ENCODE data around the gene HLA-DMA.
"Not testable (repeated sequence)": the region's sequence is repeated elsewhere in the genome, so short reads cannot be mapped to it uniquely, and the experiment has no call there.

HLA-DMA gene

GRCh38 chr6:32954986-32955802 is 2.3 kb upstream of the HLA-DMA start:
- no peak for DNase-seq

GRCh38 chr6:32954267-32954666 is 1.4 kb upstream of the HLA-DMA start:
- no peak for DNase-seq

GRCh38 chr6:32953775-32954174 is 878 bp upstream of the HLA-DMA start:
- no peak for DNase-seq

GRCh38 chr6:32950449-32950848 is 2.4 kb downstream of the HLA-DMA start:
- no peak for DNase-seq

GRCh38 chr6:32950010-32950409 is 2.9 kb downstream of the HLA-DMA start:
- no peak for DNase-seq

GRCh38 chr6:32949113-32949512 is 3.8 kb downstream of the HLA-DMA start:
- no peak for DNase-seq

- DNase-seq, result no peak
These were observed 5.1 kb downstream of the HLA-DMA start for GRCh38 chr6:32947552-32948465.

GRCh38 chr6:32946893-32947292 is 6.0 kb downstream of the HLA-DMA start:
- no peak for DNase-seq

- no peak for DNase-seq
These were observed 6.9 kb downstream of the HLA-DMA start for GRCh38 chr6:32945953-32946352.

- DNase-seq, result no peak
These were observed 7.7 kb downstream of the HLA-DMA start for GRCh38 chr6:32945108-32945760.

GRCh38 chr6:32943864-32944649 is 8.8 kb downstream of the HLA-DMA start:
- peak in 4 of 51 donors; percentile 3 to 38 (median 14) for DNase-seq

- DNase-seq, result not testable (repeated sequence)
These were observed 10.3 kb downstream of the HLA-DMA start for GRCh38 chr6:32942555-32943123.

- no peak for DNase-seq
These were observed 11.6 kb downstream of the HLA-DMA start for GRCh38 chr6:32941214-32941768.

GRCh38 chr6:32940656-32941213 is 12.2 kb downstream of the HLA-DMA start, which contains the start of gene HLA-DMB:
HLA-DMB (minus strand) TSS chr6:32941028; CDS start chr6:32940807, 221 bp downstream.
- DNase-seq, result peak in 26 of 51 donors; percentile 5 to 59 (median 38)

- DNase-seq, result no peak
These were observed 14.4 kb downstream of the HLA-DMA start for GRCh38 chr6:32938494-32938893.

- DNase-seq, result peak in 7 of 51 donors; percentile 6 to 30 (median 17)
These were observed 15.7 kb downstream of the HLA-DMA start for GRCh38 chr6:32937230-32937633.

- DNase-seq, result no peak
These were observed 16.4 kb downstream of the HLA-DMA start for GRCh38 chr6:32936239-32937152.

- DNase-seq, result no peak
These were observed 17.2 kb downstream of the HLA-DMA start for GRCh38 chr6:32935551-32936238.

All from hypothalamus (tissue), 51 donors.